Heart right ventricle (tissue), 16 donors: ENCODE measurements around the gene CELA2A. TPM values are rescaled to one million over a fixed set of nuclear protein-coding genes. Genes with fewer than 3 reads are reported as not detected.

Experiments
- ATAC-seq, 8 donors: fragments of 200-7000 bp; cut with Tn5 transposase; one replicate each; pipeline ENCODE4 v1.9.1; 2020; ENCODE audit warnings: mild to moderate bottlenecking in 8 of 8, moderate library complexity in 8 of 8, moderate number of reproducible peaks in 1 of 8
- DNase-seq, 2 donors: peaks; one replicate each; pipeline ENCODE4 v3.0.0-alpha.2; 2020
- H3K27ac ChIP-seq, 10 donors: fragments of 200-600 bp; sonication (generic) in 2 of 10; one replicate each; pipeline versions ENCODE4 v1.5.0 to v1.8.0; 2020 to 2022; ENCODE audit warnings: mild to moderate bottlenecking in 3 of 10
- H3K27me3 ChIP-seq, 7 donors: fragments of 200-600 bp; one replicate each; pipeline ENCODE4 v1.8.0; 2021 to 2022; ENCODE audit warnings: mild to moderate bottlenecking in 2 of 7
- H3K36me3 ChIP-seq, 9 donors: fragments of 200-600 bp; sonication (generic) in 1 of 9; one replicate each; pipeline versions ENCODE4 v1.5.0 to v1.8.0; 2020 to 2022; ENCODE audit warnings: mild to moderate bottlenecking in 2 of 9
- H3K4me1 ChIP-seq, 9 donors: fragments of 200-600 bp; sonication (generic) in 1 of 9; one replicate each; pipeline versions ENCODE4 v1.5.0 to v1.8.0; 2020 to 2022; ENCODE audit warnings: mild to moderate bottlenecking in 4 of 9
- H3K4me3 ChIP-seq, 10 donors: fragments of 200-600 bp; sonication (generic) in 2 of 10; one replicate each; pipeline versions ENCODE4 v1.5.0 to v1.8.0; 2020 to 2022; ENCODE audit warnings: mild to moderate bottlenecking in 7 of 10, moderate library complexity in 2 of 10
- H3K9me3 ChIP-seq, 11 donors: fragments of 200-600 bp in 10 of 11; sonication (generic) in 2 of 11; one replicate each; pipeline versions ENCODE4 v1.5.0 to v1.8.0; 2013 to 2022; ENCODE audit warnings: mild to moderate bottlenecking in 2 of 11, control low read depth in 1 of 11, moderate library complexity in 1 of 11
- WGBS, 2 donors: extraction: QIAGEN DNeasy Blood & Tissue Kit; methylation state at CpG; one replicate each; pipeline ENCODE4 v1.1.7; 2013; ENCODE audit warnings: inconsistent platforms in 1 of 2; 5-methylcytosine and 5-hydroxymethylcytosine counted together
- intact Hi-C, 10 donors: fragments of 100-400 bp; cut with DNase I; formaldehyde crosslinking; loops; one replicate each; pipeline versions ENCODE4 v1.11.1 to v1.14.2; 2022
- long read RNA-seq, 3 donors: library from polyadenylated mRNA; unstranded; transcript quantifications; one replicate each; pipeline ENCODE4 v2.0.0, GENCODE V29; 2020 to 2021
- polyA plus RNA-seq, 2 donors: library from polyadenylated mRNA; stranded (reverse); fragments of 200-250 nt; gene quantifications; one replicate each; pipeline ENCODE4 v1.2.3, GENCODE V29; 2013
- total RNA-seq, 10 donors: library from RNA; stranded (reverse); fragmentation: NEBNext Ultra II Directional in 3 of 10; extraction: Animal tissue kit (Norgen Biotek cat#: 25700) in 3 of 10; gene quantifications; one replicate each; pipeline versions ENCODE4 v1.2.1 to v1.2.4, GENCODE V29; 2021 to 2023
- TF ChIP-seq, protein P1 (sequence below), 9 donors: fragments of 200-600 bp; sonication (generic) in 2 of 9; IDR thresholded peaks; one replicate each; pipeline versions ENCODE4 v1.5.0 to v1.8.0; 2021 to 2022; ENCODE audit warnings: antibody characterized with exemption in 9 of 9, mild to moderate bottlenecking in 5 of 9, moderate library complexity in 1 of 9
- donor health status: Arrhythmogenic right ventricular cardiomyopathy.
- donor health status: ischemic (EF 13 %, LVEDD 7.1; RV severe dilation, severe dysfunction).
- donor health status: healthy with polysubstance abuse.
- donor health status: DM: no; HTN: yes; CAD: no.
- donor health status: DM: no; HTN: no; CAD: no.
- donor health status: ischemic (EF 25% LVEDD 6.9; RV normal size, moderate dysfunction).
- donor health status: ischemic (EF 25% LVEDD 5.7; RV mildly dilated, moderate dysfunction).
- donor health status: healthy.
- donor health status: DM: yes; HTN: yes; CAD: no.
- donor health status: Ischemic cardiomyopathy.
- donor health status: ischemic (EF 35%, LVEDD 5.7; RV mildly dilated, moderate dysfunction).
- donor health status: nonischemic (EF 11% LVEDD 7.7; RV severe dilation, severe dysfunction).
- donor health status: DM: yes; HTN: yes; CAD: no.
- donor health status: PGD.
- donor health status: ischemic (EF 29% LVEDD 5.4; RV normal size, mild dysfunction).
- donor health status: nonischemic (EF 23%, LVEDD 6.1; RV moderate dilation, normal function).

Gene CELA2A
- total RNA-seq (1 to 10 TPM in 5 of 10 donors, under 1 TPM in 2, not detected in 3; 0.85 to 1.6 (median 1.2) TPM), polyA plus RNA-seq (under 1 TPM in 1 of 2 donors, not detected in 1; 0.09 TPM)
- long read RNA-seq, donor 1 = 0 reads
- long read RNA-seq, donor 2 = 0 reads
- long read RNA-seq, donor 3 = 0 reads

GRCh38 chr1:15456313-15456954 is at the start of gene CELA2A:
Gene CELA2A (plus strand): TSS chr1:15456732. CDS start chr1:15456754, 22 bp downstream.
- Histone ChIP-seq H3K9me3 (peaks cover 0 to 2% (median 0%) of the 10 kb centered on the region in 11 donors), H3K4me1 (peaks cover 0 to 4% (median 0%) of the 10 kb centered on the region in 9 donors), H3K27me3 (no peaks in the 10 kb centered on the region), H3K27ac (no peak within 1 kb of the TSS), H3K4me3 (no peak within 1 kb of the TSS), H3K36me3 (no peaks in the 10 kb centered on the region)
- WGBS, 2 donors = 80 to 83% methylated on average over 8 of the region's 8 CpGs
- no peak for ATAC-seq
- DNase-seq = no peak
- intact Hi-C loops = no loop called here
- TF ChIP-seq, protein P1, sequence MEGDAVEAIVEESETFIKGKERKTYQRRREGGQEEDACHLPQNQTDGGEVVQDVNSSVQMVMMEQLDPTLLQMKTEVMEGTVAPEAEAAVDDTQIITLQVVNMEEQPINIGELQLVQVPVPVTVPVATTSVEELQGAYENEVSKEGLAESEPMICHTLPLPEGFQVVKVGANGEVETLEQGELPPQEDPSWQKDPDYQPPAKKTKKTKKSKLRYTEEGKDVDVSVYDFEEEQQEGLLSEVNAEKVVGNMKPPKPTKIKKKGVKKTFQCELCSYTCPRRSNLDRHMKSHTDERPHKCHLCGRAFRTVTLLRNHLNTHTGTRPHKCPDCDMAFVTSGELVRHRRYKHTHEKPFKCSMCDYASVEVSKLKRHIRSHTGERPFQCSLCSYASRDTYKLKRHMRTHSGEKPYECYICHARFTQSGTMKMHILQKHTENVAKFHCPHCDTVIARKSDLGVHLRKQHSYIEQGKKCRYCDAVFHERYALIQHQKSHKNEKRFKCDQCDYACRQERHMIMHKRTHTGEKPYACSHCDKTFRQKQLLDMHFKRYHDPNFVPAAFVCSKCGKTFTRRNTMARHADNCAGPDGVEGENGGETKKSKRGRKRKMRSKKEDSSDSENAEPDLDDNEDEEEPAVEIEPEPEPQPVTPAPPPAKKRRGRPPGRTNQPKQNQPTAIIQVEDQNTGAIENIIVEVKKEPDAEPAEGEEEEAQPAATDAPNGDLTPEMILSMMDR (IDR thresholded peaks at IDR 0.05) = no peak

DNA sequence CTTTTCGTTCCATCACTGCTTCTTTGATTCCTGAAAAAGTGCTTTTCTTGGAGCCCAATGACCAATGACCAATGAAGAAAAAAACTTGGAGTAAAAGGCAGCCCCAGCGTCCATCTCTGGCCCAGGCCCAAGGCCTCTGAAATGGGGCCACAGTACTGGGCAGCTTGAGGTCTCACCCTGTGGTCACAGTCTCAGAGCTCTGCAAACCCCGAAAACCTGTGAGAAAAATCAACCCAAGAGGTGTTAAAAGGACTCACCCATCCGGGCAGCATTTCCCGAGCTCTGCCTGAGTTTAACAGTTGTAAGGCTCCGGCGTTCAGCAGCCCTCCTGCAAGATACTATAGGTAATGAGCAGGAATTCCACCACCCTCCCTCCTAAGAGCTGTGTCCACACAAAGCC is 49.0 kb upstream of the CELA2A start:
- Histone ChIP-seq H3K27me3 (no peaks in the 10 kb centered on the region), H3K4me3 (no peak overlapping the region), H3K36me3 (peaks cover 0 to under 1% (median 0%) of the 10 kb centered on the region in 9 donors), H3K9me3 (no peaks in the 10 kb centered on the region), H3K4me1 (peaks cover 7 to 38% (median 26%) of the 10 kb centered on the region in 9 donors), H3K27ac (no peak overlapping the region)
- intact Hi-C loops = loop anchor here in 1 of 10 donors (5.0 kb wide), 1 partner anchor 65 kb away; no protein-coding TSS in a partner anchor
- TF ChIP-seq, protein P1 (IDR thresholded peaks at IDR 0.05) = no peak
- DNase-seq (no peak), ATAC-seq (no peak)
- WGBS, 2 donors = 69 to 86% methylated on average over 7 of the region's 7 CpGs

- peak overlapping the region in 6 of 10 donors; percentile 50 to 96 (median 82) for H3K27ac ChIP-seq
- ATAC-seq = no peak
- H3K9me3 ChIP-seq = no peaks in the 10 kb centered on the region
- WGBS, 2 donors = 39 to 43% methylated on average over 14 of the region's 14 CpGs
- H3K4me1 ChIP-seq = peaks cover 7 to 52% (median 38%) of the 10 kb centered on the region in 9 donors
- peak overlapping the region; percentile 70 to 94 (median 84) for H3K4me3 ChIP-seq
- TF ChIP-seq, protein P1 (IDR thresholded peaks at IDR 0.05) = no peak
- peaks cover 0 to 11% (median 0%) of the 10 kb centered on the region in 9 donors for H3K36me3 ChIP-seq
- H3K27me3 ChIP-seq = no peaks in the 10 kb centered on the region
- intact Hi-C loops = loop anchor here in 1 of 10 donors (5.0 kb wide), 1 partner anchor 67 kb away; no protein-coding TSS in a partner anchor
- no peak for DNase-seq
Observed at GRCh38 chr1:15408890-15409387, 47.6 kb upstream of the CELA2A start.

GRCh38 chr1:15409388-15410222 is 46.9 kb upstream of the CELA2A start, which contains the start of gene EFHD2:
Gene EFHD2 (plus strand): TSS chr1:15409888. CDS start chr1:15409972, 84 bp downstream.
- Histone ChIP-seq H3K27ac (peak within 1 kb of the TSS in 9 of 10 donors; percentile 66 to 96 (median 81)), H3K4me1 (peaks cover 7 to 58% (median 43%) of the 10 kb centered on the region in 9 donors), H3K36me3 (peaks cover 0 to 18% (median 0%) of the 10 kb centered on the region in 9 donors), H3K4me3 (peak within 1 kb of the TSS; percentile 70 to 94 (median 84)), H3K9me3 (no peaks in the 10 kb centered on the region), H3K27me3 (no peaks in the 10 kb centered on the region)
- DNase-seq (peak; percentile 85 to 86), ATAC-seq (peak; percentile 79 to 96 (median 88))
- 1% methylated on average over 75 to 99 of the region's 99 CpGs for WGBS, 2 donors
- TF ChIP-seq, protein P1 (IDR thresholded peaks at IDR 0.05) = no peak
- intact Hi-C loops = loop anchor here in 2 of 10 donors (5.0 kb wide), 1 partner anchor 67 kb away; no protein-coding TSS in a partner anchor
